ENCODE measurements around the gene ISCA2.

Gene ISCA2

GRCh38 chr14:74521756-74522155, 28.2 kb downstream of the ISCA2 start:
- no peaks in the 10 kb centered on the region for H3K9me3 ChIP-seq (ENCODE audit: low read length)
- H3K4me2 ChIP-seq (ENCODE audit: low read length) = no peak overlapping the region
- no peaks in the 10 kb centered on the region for H3K36me3 ChIP-seq (ENCODE audit: insufficient read depth, low read length)
- H3K27me3 ChIP-seq (ENCODE audit: insufficient read depth, low read length) = 0 out of 2 replicates have a peak, but pooled peaks cover 7% of the 10 kb centered on the region
- no peaks in the 10 kb centered on the region for H3K9me2 ChIP-seq (ENCODE audit: low read depth, low read length)
- TF ChIP-seq CTCF (IDR thresholded peaks at IDR 0.05; ENCODE audit: low read length) = no peak
- no peak for TF ChIP-seq EZH2 (IDR thresholded peaks at IDR 0.05; ENCODE audit: borderline replicate concordance, low read length)
- no peak overlapping the region for H3K27ac ChIP-seq (ENCODE audit: low read depth, low read length, poor library complexity, severe bottlenecking)
- no peak overlapping the region for H3K4me3 ChIP-seq (ENCODE audit: low read depth, low read length, poor library complexity, severe bottlenecking)
- no peak overlapping the region for H2AFZ ChIP-seq (ENCODE audit: low read length)
- H3F3A ChIP-seq (ENCODE audit: insufficient read depth, low read length) = no peaks in the 10 kb centered on the region
- H3K79me2 ChIP-seq (ENCODE audit: insufficient read depth, low read length) = no peaks in the 10 kb centered on the region
- no peak overlapping the region for H3K9ac ChIP-seq (ENCODE audit: low read length)
- no peaks in the 10 kb centered on the region for H3K4me1 ChIP-seq (ENCODE audit: insufficient read depth, low read length, severe bottlenecking)
- no peaks in the 10 kb centered on the region for H4K20me1 ChIP-seq (ENCODE audit: insufficient read depth, low read length)

- no peaks in the 10 kb centered on the region for H3K36me3 ChIP-seq (ENCODE audit: insufficient read depth, low read length)
- H3K27me3 ChIP-seq (ENCODE audit: insufficient read depth, low read length) = 0 out of 2 replicates have a peak, but pooled peaks cover 7% of the 10 kb centered on the region
- TF ChIP-seq EZH2 (IDR thresholded peaks at IDR 0.05; ENCODE audit: borderline replicate concordance, low read length) = no peak
- TF ChIP-seq CTCF (IDR thresholded peaks at IDR 0.05; ENCODE audit: low read length) = no peak
- H3K9me2 ChIP-seq (ENCODE audit: low read depth, low read length) = no peaks in the 10 kb centered on the region
- H2AFZ ChIP-seq (ENCODE audit: low read length) = no peak overlapping the region
- H3K27ac ChIP-seq (ENCODE audit: low read depth, low read length, poor library complexity, severe bottlenecking) = no peak overlapping the region
- no peaks in the 10 kb centered on the region for H3K9me3 ChIP-seq (ENCODE audit: low read length)
- H3K4me3 ChIP-seq (ENCODE audit: low read depth, low read length, poor library complexity, severe bottlenecking) = no peak overlapping the region
- no peaks in the 10 kb centered on the region for H3F3A ChIP-seq (ENCODE audit: insufficient read depth, low read length)
- no peaks in the 10 kb centered on the region for H4K20me1 ChIP-seq (ENCODE audit: insufficient read depth, low read length)
- H3K79me2 ChIP-seq (ENCODE audit: insufficient read depth, low read length) = no peaks in the 10 kb centered on the region
- no peak overlapping the region for H3K9ac ChIP-seq (ENCODE audit: low read length)
- H3K4me1 ChIP-seq (ENCODE audit: insufficient read depth, low read length, severe bottlenecking) = no peaks in the 10 kb centered on the region
- H3K4me2 ChIP-seq (ENCODE audit: low read length) = no peak overlapping the region
These were observed 29.2 kb downstream of the ISCA2 start for GRCh38 chr14:74522740-74523139.

GRCh38 chr14:74524076-74524811, 30.7 kb downstream of the ISCA2 start:
- no peaks in the 10 kb centered on the region for H3K79me2 ChIP-seq (ENCODE audit: insufficient read depth, low read length)
- H4K20me1 ChIP-seq (ENCODE audit: insufficient read depth, low read length) = no peaks in the 10 kb centered on the region
- H3K27me3 ChIP-seq (ENCODE audit: insufficient read depth, low read length) = 0 out of 2 replicates have a peak, but pooled peaks cover 7% of the 10 kb centered on the region
- no peak overlapping the region for H3K27ac ChIP-seq (ENCODE audit: low read depth, low read length, poor library complexity, severe bottlenecking)
- no peak for TF ChIP-seq CTCF (IDR thresholded peaks at IDR 0.05; ENCODE audit: low read length)
- no peak for TF ChIP-seq EZH2 (IDR thresholded peaks at IDR 0.05; ENCODE audit: borderline replicate concordance, low read length)
- H3K4me2 ChIP-seq (ENCODE audit: low read length) = no peak overlapping the region
- H3K4me3 ChIP-seq (ENCODE audit: low read depth, low read length, poor library complexity, severe bottlenecking) = no peak overlapping the region
- no peaks in the 10 kb centered on the region for H3K9me3 ChIP-seq (ENCODE audit: low read length)
- H3K9ac ChIP-seq (ENCODE audit: low read length) = no peak overlapping the region
- H3K36me3 ChIP-seq (ENCODE audit: insufficient read depth, low read length) = no peaks in the 10 kb centered on the region
- no peak overlapping the region for H2AFZ ChIP-seq (ENCODE audit: low read length)
- no peaks in the 10 kb centered on the region for H3F3A ChIP-seq (ENCODE audit: insufficient read depth, low read length)
- no peaks in the 10 kb centered on the region for H3K4me1 ChIP-seq (ENCODE audit: insufficient read depth, low read length, severe bottlenecking)
- no peaks in the 10 kb centered on the region for H3K9me2 ChIP-seq (ENCODE audit: low read depth, low read length)
